GM12878 (cell line): ENCODE results near the gene MYNN. TPM values are rescaled to one million over a fixed set of nuclear protein-coding genes. Genes with fewer than 3 reads are reported as not detected.

Experiments used
- ATAC-seq: fragments of 200-7000 bp; cut with Tn5 transposase; 3 replicates; pipeline ENCODE4 v1.9.1; 2020; ENCODE audit warnings: mild to moderate bottlenecking, moderate library complexity
- BruUV-seq: library from RNA; stranded (reverse); fragments of 400-500 nt; replicated peaks from 2 replicates; lab custom pipeline; 2021; lab: Mats Ljungman, UMichigan
- CTCF ChIA-PET: fragments of 300-600 bp; sonication (Branson Sonifier 250); formaldehyde crosslinking; extraction: SDS; loops from one replicate; lab custom pipeline; 2021; ENCODE audit warnings: inconsistent platforms; lab: Yijun Ruan, JAX
- POLR2A ChIA-PET: fragments of 350-600 bp; formaldehyde crosslinking; extraction: SDS; loops from one replicate; lab custom pipeline; 2021; ENCODE audit warnings: inconsistent platforms; lab: Charles Lee
- RAD21 ChIA-PET: fragments of 300-600 bp; sonication (Branson Sonifier 250); formaldehyde crosslinking; loops from one replicate; lab custom pipeline; 2023; ENCODE audit warnings: antibody characterized with exemption; ENCODE audit not compliant: unreplicated experiment; lab: Charles Lee
- SMC1A ChIA-PET: fragments of 300-600 bp; sonication (Branson Sonifier 250); formaldehyde crosslinking; loops from one replicate; lab custom pipeline; 2023; ENCODE audit not compliant: unreplicated experiment, uncharacterized antibody; lab: Charles Lee
- DNase-seq: peaks from one replicate; pipeline ENCODE4 v3.0.0-alpha.2; 2011; ENCODE audit warnings: low read depth, low spot score
- FAIRE-seq: peaks from 3 replicates; lab custom pipeline; 2011; peaks lifted over from hg19 to GRCh38; lab: Jason Lieb, UNC
- H2AFZ ChIP-seq: 2 replicates; pipeline ENCODE4 v1.6.0; 2011; ENCODE audit warnings: low read depth, low read length, control low read depth; ENCODE audit not compliant: control insufficient read depth
- H3K27ac ChIP-seq: 2 replicates; pipeline ENCODE4 v1.5.1; 2011; ENCODE audit warnings: control low read depth; ENCODE audit not compliant: control insufficient read depth, insufficient read depth
- H3K27me3 ChIP-seq, 2 experiments: replicated peaks in 1 of 2; 2 replicates each; pipeline versions ENCODE4 v1.6.0 to v1.6.1; 2011; ENCODE audit warnings: low read length in 1 of 2; ENCODE audit not compliant: control insufficient read depth in 2 of 2, insufficient read depth in 2 of 2
- H3K36me3 ChIP-seq, 2 experiments: 2 replicates each; pipeline ENCODE4 v1.5.1; 2011; ENCODE audit warnings: low read length in 1 of 2; ENCODE audit not compliant: control insufficient read depth in 2 of 2, insufficient read depth in 2 of 2
- H3K4me1 ChIP-seq: 2 replicates; pipeline ENCODE4 v1.6.1; 2011; ENCODE audit warnings: mild to moderate bottlenecking, low read length, moderate library complexity, mixed read lengths; ENCODE audit not compliant: control insufficient read depth, insufficient read depth
- H3K4me2 ChIP-seq: 2 replicates; pipeline ENCODE4 v1.6.0; 2011; ENCODE audit warnings: control low read depth; ENCODE audit not compliant: control insufficient read depth, insufficient read depth
- H3K4me3 ChIP-seq: fragments of 200-600 bp; sonication (generic); 2 replicates; pipeline ENCODE4 v1.5.1; 2016
- H3K79me2 ChIP-seq: 2 replicates; pipeline ENCODE4 v1.6.0; 2011; ENCODE audit warnings: low read length; ENCODE audit not compliant: control insufficient read depth, insufficient read depth
- H3K9ac ChIP-seq: 2 replicates; pipeline ENCODE4 v1.8.0; 2011; ENCODE audit warnings: low read length, control low read depth, mixed read lengths; ENCODE audit not compliant: control insufficient read depth, insufficient read depth
- H3K9me3 ChIP-seq: replicated peaks from 3 replicates; pipeline ENCODE4 v1.5.1; 2011; ENCODE audit warnings: mild to moderate bottlenecking, low read length; ENCODE audit not compliant: control insufficient read depth, insufficient read depth
- H4K20me1 ChIP-seq: 2 replicates; pipeline ENCODE4 v1.6.0; 2011; ENCODE audit not compliant: control insufficient read depth, insufficient read depth
- MTA3 ChIP-seq: IDR thresholded peaks from 2 replicates; pipeline ENCODE4 v1.6.1; 2012; ENCODE audit warnings: low read length, inconsistent platforms, borderline replicate concordance
- NKRF ChIP-seq: fragments of 450-650 bp; conservative IDR thresholded peaks from 2 replicates; pipeline ENCODE4 v1.6.1; 2017; ENCODE audit warnings: mild to moderate bottlenecking, moderate library complexity
- RBBP5 ChIP-seq: fragments of 200-600 bp; sonication (generic); conservative IDR thresholded peaks from 2 replicates; pipeline ENCODE4 v1.6.1; 2016
- RELA ChIP-seq: fragments of 450-650 bp; IDR thresholded peaks from 2 replicates; pipeline ENCODE4 v1.8.0; 2014; ENCODE audit warnings: borderline replicate concordance; ENCODE audit not compliant: partially characterized antibody
- ZNF207 ChIP-seq: fragments of 450-650 bp; IDR thresholded peaks from 2 replicates; pipeline ENCODE4 v1.6.1; 2014; ENCODE audit warnings: antibody characterized with exemption, mild to moderate bottlenecking, borderline replicate concordance
- WGBS: methylation state at CpG from one replicate; pipeline ENCODE4 v1.1.6; 2016; ENCODE audit warnings: low lambda C conversion rate; ENCODE audit not compliant: insufficient replicate concordance, insufficient coverage; ENCODE audit errors: missing lambda C conversion rate; 5-methylcytosine and 5-hydroxymethylcytosine counted together
- in situ Hi-C: fragments of 300-500 bp; cut with MboI; formaldehyde crosslinking; loops from 9 replicates; pipeline ENCODE4 v1.14.3; 2018; ENCODE audit warnings: mixed read lengths
- intact Hi-C: fragments of 100-400 bp; cut with micrococcal nuclease; formaldehyde crosslinking; loops from one replicate; pipeline ENCODE4 v1.14.2; 2022; ENCODE audit not compliant: unreplicated experiment
- polyA plus RNA-seq, 11 experiments: library from polyadenylated mRNA; depleted of rRNA in 4 of 11; unstranded in 6 of 11; stranded (reverse) in 5 of 11; fragments of >200 nt; fragmentation: Nextera tagmentation in 4 of 11; fragmentation: Illumina TruSeq in 1 of 11; extraction: Ambion mirVana in 4 of 11; extraction: Trizol in 1 of 11; gene quantifications; 1 replicate in 1 of 11; 2 replicates in 10 of 11; pipeline versions ENCODE4 v1.2.1 to v1.2.3, GENCODE V29; 2011 to 2016; ENCODE audit warnings: inconsistent platforms in 2 of 11, missing spikeins in 2 of 11, low read depth in 1 of 11
- total RNA-seq, 4 experiments: library from RNA; depleted of rRNA in 3 of 4; stranded (reverse); fragments of >200 nt in 3 of 4; fragmentation: Illumina TruSeq in 1 of 4; extraction: Trizol in 1 of 4; gene quantifications; 2 replicates each; pipeline versions ENCODE4 v1.2.1 to v1.2.3, GENCODE V29; 2013 to 2021
- TF ChIP-seq, protein P1 (sequence below): fragments of 150-350 bp; IDR thresholded peaks from 2 replicates; pipeline ENCODE4 v1.6.1; 2014; ENCODE audit warnings: mild to moderate bottlenecking, low read depth, low read length

MYNN gene
- total and polyA plus RNA-seq, 10 of the 15 experiments (the other 5 are each of a cell fraction or from before 2014, with no cell fraction given) = 8.8 to 20.5 (median 15.8) TPM

- TF ChIP-seq, protein P1, sequence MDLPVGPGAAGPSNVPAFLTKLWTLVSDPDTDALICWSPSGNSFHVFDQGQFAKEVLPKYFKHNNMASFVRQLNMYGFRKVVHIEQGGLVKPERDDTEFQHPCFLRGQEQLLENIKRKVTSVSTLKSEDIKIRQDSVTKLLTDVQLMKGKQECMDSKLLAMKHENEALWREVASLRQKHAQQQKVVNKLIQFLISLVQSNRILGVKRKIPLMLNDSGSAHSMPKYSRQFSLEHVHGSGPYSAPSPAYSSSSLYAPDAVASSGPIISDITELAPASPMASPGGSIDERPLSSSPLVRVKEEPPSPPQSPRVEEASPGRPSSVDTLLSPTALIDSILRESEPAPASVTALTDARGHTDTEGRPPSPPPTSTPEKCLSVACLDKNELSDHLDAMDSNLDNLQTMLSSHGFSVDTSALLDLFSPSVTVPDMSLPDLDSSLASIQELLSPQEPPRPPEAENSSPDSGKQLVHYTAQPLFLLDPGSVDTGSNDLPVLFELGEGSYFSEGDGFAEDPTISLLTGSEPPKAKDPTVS = no peak
- no peak for TF ChIP-seq RBBP5
- no peak for TF ChIP-seq RELA
- 0 out of 2 replicates have a peak, but pooled peaks have one; percentile 39 for TF ChIP-seq NKRF
Measured at GRCh38 chr3:169812332-169813235, 39.4 kb downstream of the MYNN start, which contains the start of the genes LRRC34 and LRRIQ4 (continued).

DNA sequence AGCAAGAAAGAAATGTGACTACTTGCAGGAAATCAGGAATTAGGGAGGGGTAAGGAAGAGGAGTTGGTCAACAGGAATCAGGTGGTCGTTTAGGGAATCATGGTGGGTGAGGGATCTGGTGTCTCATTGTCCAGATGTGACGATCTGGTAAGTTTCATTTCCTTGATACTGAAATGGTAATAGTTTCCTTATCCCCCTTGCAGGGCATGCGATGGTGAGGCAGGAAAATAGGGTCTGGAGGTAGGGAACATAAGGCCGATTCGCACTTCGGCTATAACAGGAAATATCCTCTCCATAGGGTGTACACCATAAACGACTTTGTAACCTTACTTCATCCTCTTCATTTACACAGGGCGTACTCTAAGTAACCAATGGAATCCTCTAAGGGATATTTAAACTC, 40.1 kb downstream of the MYNN start:
- intact Hi-C loops (loop anchor here (1.0 kb wide), 1 partner anchor 40 kb away; the partner anchor contains the start of gene MYNN), in situ Hi-C loops (no loop called here)
- no peaks in the 10 kb centered on the region for H3K36me3 ChIP-seq
- RAD21 ChIA-PET = interaction anchor here (0.7 to 2.1 kb wide), 8 partner anchors 16 to 241 kb away, joined by 3 to 10 read pairs (median 4); partner anchors contain the start of gene MYNN
- DNase-seq = no peak
- no TSS peak for BruUV-seq
- no peaks in the 10 kb centered on the region for H4K20me1 ChIP-seq
- POLR2A ChIA-PET = interaction anchor here (0.5 kb wide), 1 partner anchor 229 kb away, joined by 4 read pairs; no protein-coding TSS in a partner anchor
- peaks cover 3% of the 10 kb centered on the region; the same call in 1 of the 3 replicates for H3K9me3 ChIP-seq
- peak overlapping the region; percentile 53 for H3K9ac ChIP-seq
- H3K4me3 ChIP-seq = peak overlapping the region; percentile 71
- CTCF ChIA-PET = interaction anchor here (0.6 to 1.7 kb wide), 7 partner anchors 13 to 240 kb away, joined by 3 to 4 read pairs (median 3); no protein-coding TSS in a partner anchor
- SMC1A ChIA-PET = interaction anchor here (0.7 to 1.9 kb wide), 5 partner anchors 9 to 152 kb away, joined by 3 to 5 read pairs (median 3); no protein-coding TSS in a partner anchor
- H3K4me2 ChIP-seq = peak overlapping the region; percentile 100
- TF ChIP-seq ZNF207 (no peak), MTA3 (peak; percentile 78; the same call in 1 of the 2 replicates)
- no peaks in the 10 kb centered on the region for H3K79me2 ChIP-seq
- 3% methylated on average over 8 of the region's 8 CpGs for WGBS
- no peak for ATAC-seq
- H3K27ac ChIP-seq = peak overlapping the region; percentile 45
- no peak for FAIRE-seq
- no peaks in the 10 kb centered on the region for H3K27me3 ChIP-seq
- H2AFZ ChIP-seq = peak overlapping the region; percentile 94
- peaks cover 12% of the 10 kb centered on the region for H3K4me1 ChIP-seq
